K562 (cell line): ENCODE data around the gene GLUL. TPM values are rescaled to one million over a fixed set of nuclear protein-coding genes. Genes with fewer than 3 reads are reported as not detected.

Source experiments
- ATAC-seq: fragments of 200-7000 bp; cut with Tn5 transposase; 3 replicates; pipeline ENCODE4 v1.9.1; 2020; ENCODE audit warnings: moderate library complexity
- BruUV-seq: library from RNA; stranded (reverse); fragments of 400-500 nt; replicated peaks from 2 replicates; lab custom pipeline; 2021; lab: Mats Ljungman, UMichigan
- CTCF ChIA-PET: fragments of 300-600 bp; formaldehyde crosslinking; extraction: SDS; loops from one replicate; lab custom pipeline; 2021; ENCODE audit warnings: low intra/inter-chr PET ratio; lab: Yijun Ruan, JAX
- POLR2A ChIA-PET: fragments of 300-600, 350-650 bp; sonication (Branson Sonifier 250); formaldehyde crosslinking; extraction: SDS; loops from one replicate; lab custom pipeline; 2021; ENCODE audit warnings: antibody characterized with exemption, inconsistent platforms; lab: Yijun Ruan, JAX
- DNase-seq, 4 experiments: peaks; one replicate each; pipeline versions ENCODE4 v3.0.0 to v3.0.0-alpha.2; 2011 to 2018; ENCODE audit warnings: low spot score in 3 of 4, mixed read lengths in 3 of 4; ENCODE audit errors: extremely low read depth in 1 of 4
- FAIRE-seq: peaks from 2 replicates; lab custom pipeline; 2011; peaks lifted over from hg19 to GRCh38; lab: Jason Lieb, UNC
- H2AFZ ChIP-seq: 2 replicates; pipeline ENCODE4 v1.6.0; 2011; ENCODE audit warnings: low read depth, low read length, control low read depth, inconsistent platforms
- H3K27ac ChIP-seq: fragments of 200-600 bp; 3 replicates; pipeline ENCODE4 v1.8.0; 2011; ENCODE audit warnings: low read depth, mild to moderate bottlenecking, control low read depth, inconsistent platforms, low read length, moderate library complexity, mixed read lengths; ENCODE audit errors: extremely low read depth
- H3K27me3 ChIP-seq, 2 experiments: fragments of 300-600 bp in 1 of 2; 2 replicates in 1 of 2; 3 replicates in 1 of 2; pipeline versions ENCODE4 v1.6.0 to v1.8.0; 2011; ENCODE audit warnings: inconsistent platforms in 2 of 2, low read length in 2 of 2, mild to moderate bottlenecking in 1 of 2, mixed read lengths in 1 of 2, moderate library complexity in 1 of 2; ENCODE audit not compliant: control insufficient read depth in 2 of 2, insufficient read depth in 2 of 2
- H3K36me3 ChIP-seq: fragments of 300-600 bp; 3 replicates; pipeline ENCODE4 v1.8.0; 2011; ENCODE audit warnings: mild to moderate bottlenecking, low read length, inconsistent platforms; ENCODE audit not compliant: control insufficient read depth, insufficient read depth
- H3K4me1 ChIP-seq, 2 experiments: fragments of 200-600 bp in 1 of 2; replicated peaks in 1 of 2; 2 replicates in 1 of 2; 3 replicates in 1 of 2; pipeline versions ENCODE4 v1.5.1 to v1.8.0; 2011; ENCODE audit warnings: inconsistent platforms in 2 of 2, low read length in 2 of 2, mild to moderate bottlenecking in 1 of 2, mixed read lengths in 1 of 2, moderate library complexity in 1 of 2; ENCODE audit not compliant: control insufficient read depth in 2 of 2, insufficient read depth in 2 of 2
- H3K4me2 ChIP-seq: 2 replicates; pipeline ENCODE4 v1.6.1; 2011; ENCODE audit warnings: low read length, control low read depth, inconsistent platforms, mixed read lengths; ENCODE audit not compliant: insufficient read depth
- H3K4me3 ChIP-seq: fragments of 200-600 bp; sonication (generic), shearing (Covaris generic); 2 replicates; pipeline ENCODE4 v1.5.1; 2016; ENCODE audit warnings: control low read depth, inconsistent platforms
- H3K79me2 ChIP-seq: fragments of 200-600 bp; 3 replicates; pipeline ENCODE4 v1.8.0; 2011; ENCODE audit warnings: low read length, inconsistent platforms; ENCODE audit not compliant: control insufficient read depth, insufficient read depth
- H3K9ac ChIP-seq, 2 experiments: 2 replicates each; pipeline versions ENCODE4 v1.6.0 to v1.6.1; 2011; ENCODE audit warnings: low read depth in 2 of 2, low read length in 2 of 2, control low read depth in 1 of 2, inconsistent platforms in 1 of 2, mild to moderate bottlenecking in 1 of 2, mixed read lengths in 1 of 2; ENCODE audit not compliant: insufficient read depth in 1 of 2
- H3K9me1 ChIP-seq: one replicate; pipeline ENCODE4 v1.6.0; 2011; ENCODE audit warnings: inconsistent platforms, mild to moderate bottlenecking, low read length, moderate library complexity; ENCODE audit not compliant: control insufficient read depth, insufficient read depth
- H3K9me3 ChIP-seq: replicated peaks from 2 replicates; pipeline ENCODE4 v1.5.1; 2011; ENCODE audit warnings: low read depth, low read length, inconsistent platforms; ENCODE audit not compliant: control insufficient read depth, insufficient read depth
- H4K20me1 ChIP-seq: replicated peaks from 2 replicates; pipeline ENCODE4 v1.6.1; 2011; ENCODE audit warnings: low read length, inconsistent platforms, mixed read lengths; ENCODE audit not compliant: control insufficient read depth, insufficient read depth
- E2F5 ChIP-seq: sonication (generic); formaldehyde crosslinking; IDR thresholded peaks from 2 replicates; pipeline ENCODE4 v1.8.0; 2022; ENCODE audit warnings: mild to moderate bottlenecking, missing genetic modification reagents
- GTF3C2 ChIP-seq: IDR thresholded peaks from 3 replicates; pipeline ENCODE4 v1.6.1; 2011; ENCODE audit warnings: borderline replicate concordance, mild to moderate bottlenecking, moderate library complexity; ENCODE audit not compliant: insufficient read length; ENCODE audit errors: extremely low read depth
- HNRNPH1 ChIP-seq: fragments of 200-400 bp; formaldehyde crosslinking; optimal IDR thresholded peaks from 2 replicates; pipeline ENCODE3; 2017; ENCODE audit warnings: low read depth, mild to moderate bottlenecking, low read length, moderate library complexity
- MEF2A ChIP-seq: IDR thresholded peaks from 2 replicates; pipeline ENCODE4 v1.6.1; 2011; ENCODE audit warnings: low read depth, mild to moderate bottlenecking, low read length, moderate library complexity; ENCODE audit not compliant: control insufficient read depth
- NR1H2 ChIP-seq: sonication (generic); formaldehyde crosslinking; IDR thresholded peaks from 2 replicates; pipeline ENCODE4 v1.4.0; 2020; ENCODE audit warnings: mild to moderate bottlenecking, missing genetic modification reagents
- PHB2 ChIP-seq: fragments of 450-650 bp; IDR thresholded peaks from 2 replicates; pipeline ENCODE4 v1.6.1; 2017; ENCODE audit warnings: low read depth
- POLR2G ChIP-seq: fragments of 200-400 bp; formaldehyde crosslinking; IDR thresholded peaks from 2 replicates; pipeline ENCODE4 v1.6.1; 2017; ENCODE audit warnings: low read depth, mild to moderate bottlenecking, antibody characterized with exemption, low read length, moderate library complexity
- USF1 ChIP-seq: sonication (generic); formaldehyde crosslinking; IDR thresholded peaks from 2 replicates; pipeline ENCODE4 v1.9.0; 2022; ENCODE audit warnings: mild to moderate bottlenecking, missing genetic modification reagents
- ZKSCAN8 ChIP-seq: fragments of 200-800 bp; sonication (Bioruptor generic); IDR thresholded peaks from 2 replicates; pipeline ENCODE4 v1.6.1; 2016; ENCODE audit warnings: missing genetic modification characterization, missing compliant biosample characterization
- ZNF583 ChIP-seq: fragments of 250-450 bp; sonication (Bioruptor Pico); IDR thresholded peaks from 2 replicates; pipeline ENCODE4 v1.4.0; 2020
- ZNF79 ChIP-seq: fragments of 250-450 bp; sonication (Bioruptor Pico); IDR thresholded peaks from 2 replicates; pipeline ENCODE4 v1.4.0; 2020; ENCODE audit warnings: low read depth, mild to moderate bottlenecking, moderate library complexity
- ZNF830 ChIP-seq: fragments of 250-450 bp; sonication (Bioruptor Pico); IDR thresholded peaks from 2 replicates; pipeline ENCODE4 v1.5.0; 2021; ENCODE audit warnings: mild to moderate bottlenecking
- WGBS: fragments of 100-300 bp; shearing (Covaris generic); methylation state at CpG from one replicate; pipeline ENCODE4 v1.1.6; 2016; ENCODE audit warnings: low coverage, mixed read lengths; ENCODE audit not compliant: insufficient coverage; ENCODE audit errors: missing lambda C conversion rate; 5-methylcytosine and 5-hydroxymethylcytosine counted together
- in situ Hi-C: fragments of 300-500 bp; cut with MboI; formaldehyde crosslinking; loops from 4 replicates; pipeline ENCODE4 v1.15.0; 2018; ENCODE audit warnings: inconsistent platforms, mixed read lengths
- intact Hi-C: fragments of 100-400 bp; cut with micrococcal nuclease; formaldehyde crosslinking; loops from 2 replicates; pipeline ENCODE4 v1.14.2; 2022
- polyA plus RNA-seq, 8 experiments: library from polyadenylated mRNA; depleted of rRNA in 4 of 8; stranded (reverse) in 5 of 8; unstranded in 3 of 8; fragments of >200 nt; fragmentation: Nextera tagmentation in 2 of 8; fragmentation: Illumina TruSeq in 1 of 8; extraction: Ambion mirVana in 2 of 8; extraction: Trizol in 1 of 8; gene quantifications; 2 replicates each; pipeline versions ENCODE4 v1.2.1 to v1.2.3, GENCODE V29; 2011 to 2014; ENCODE audit warnings: inconsistent platforms in 1 of 8, missing spikeins in 1 of 8
- total RNA-seq, 7 experiments: library from RNA; depleted of rRNA in 6 of 7; stranded (reverse); fragments of >200 nt in 6 of 7; fragmentation: Illumina TruSeq in 2 of 7; extraction: Trizol in 2 of 7; gene quantifications; 2 replicates each; pipeline versions ENCODE4 v1.2.1 to v1.2.3, GENCODE V29; 2011 to 2021; ENCODE audit warnings: low replicate concordance in 1 of 7
- TF ChIP-seq, protein P1 (sequence below): sonication (generic); formaldehyde crosslinking; IDR thresholded peaks from 2 replicates; pipeline ENCODE4 v1.8.0; 2022; ENCODE audit warnings: missing genetic modification reagents, mild to moderate bottlenecking, moderate library complexity, borderline replicate concordance

GLUL gene
- total and polyA plus RNA-seq, 9 of the 15 experiments (the other 6 are each of a cell fraction or from before 2014, with no cell fraction given): 1,088 to 4,222 (median 1,338) TPM

- Histone ChIP-seq H3K27ac (no peak overlapping the region), H3K9me1 (no peaks in the 10 kb centered on the region), H3K36me3 (no peaks in the 10 kb centered on the region), H3K27me3 (peaks cover 16 to 20% of the 10 kb centered on the region in 2 experiments; a peak in 4 of 5 replicates), H3K9ac (no peak overlapping the region), H3K4me1 (no peaks in the 10 kb centered on the region), H3K79me2 (no peaks in the 10 kb centered on the region), H3K4me2 (no peak overlapping the region), H3K4me3 (no peak overlapping the region), H4K20me1 (no peaks in the 10 kb centered on the region), H3K9me3 (no peaks in the 10 kb centered on the region), H2AFZ (no peak overlapping the region)
- TF ChIP-seq MEF2A (no peak), ZNF583 (no peak), ZNF79 (CRISPR knock-in tag) (no peak), E2F5 (CRISPR knock-in tag) (no peak), USF1 (no peak), ZKSCAN8 (CRISPR knock-in tag) (no peak), GTF3C2 (no peak), ZNF830 (CRISPR knock-in tag) (no peak), HNRNPH1 (no peak), POLR2G (no peak), PHB2 (no peak), NR1H2 (CRISPR knock-in tag) (no peak)
- TF ChIP-seq, protein P1, sequence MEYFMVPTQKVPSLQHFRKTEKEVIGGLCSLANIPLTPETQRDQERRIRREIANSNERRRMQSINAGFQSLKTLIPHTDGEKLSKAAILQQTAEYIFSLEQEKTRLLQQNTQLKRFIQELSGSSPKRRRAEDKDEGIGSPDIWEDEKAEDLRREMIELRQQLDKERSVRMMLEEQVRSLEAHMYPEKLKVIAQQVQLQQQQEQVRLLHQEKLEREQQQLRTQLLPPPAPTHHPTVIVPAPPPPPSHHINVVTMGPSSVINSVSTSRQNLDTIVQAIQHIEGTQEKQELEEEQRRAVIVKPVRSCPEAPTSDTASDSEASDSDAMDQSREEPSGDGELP (CRISPR knock-in tag): no peak
- in situ Hi-C loops: no loop called here
- 0% methylated on average over 1 of the region's 1 CpG for WGBS
- FAIRE-seq (no peak), ATAC-seq (no peak), DNase-seq (no peak)
- intact Hi-C loops: no loop called here
- POLR2A ChIA-PET: interaction anchor here (0.6 kb wide), 1 partner anchor 1202 kb away, joined by 3 read pairs; no protein-coding TSS in a partner anchor
- CTCF ChIA-PET: no interaction called here
- no TSS peak for BruUV-seq
Observed at GRCh38 chr1:182410620-182411273, 19.2 kb upstream of the GLUL start.
